CD4-positive, alpha-beta T cell (primary cell): ENCODE measurements around the gene LONP1. TPM values are rescaled to one million over a fixed set of nuclear protein-coding genes. Genes with fewer than 3 reads are reported as not detected.
A peak's percentile ranks its signal among the peaks of the same experiment; 100 is the strongest.

ENCODE experiments used
- ATAC-seq: fragments of 200-7000 bp; cut with Tn5 transposase; one replicate; pipeline ENCODE4 v1.10.0; 2022; ENCODE audit warnings: mild to moderate bottlenecking; ENCODE audit not compliant: poor library complexity
- CTCF ChIA-PET: fragments of 350-600 bp; sonication (Branson Sonifier 250); formaldehyde crosslinking; loops from one replicate; lab custom pipeline; 2021; ENCODE audit warnings: antibody characterized with exemption, inconsistent platforms; lab: Charles Lee
- POLR2A ChIA-PET: fragments of 350-600 bp; sonication (Branson Sonifier 250); formaldehyde crosslinking; loops from one replicate; lab custom pipeline; 2021; ENCODE audit warnings: antibody characterized with exemption, inconsistent platforms; lab: Charles Lee
- DNase-seq, 14 experiments: peaks; one replicate each; pipeline ENCODE4 v3.0.0-alpha.2; 2013 to 2020; ENCODE audit warnings: mixed read lengths in 2 of 14
- H3K27ac ChIP-seq, 2 donors: one replicate each; pipeline versions ENCODE4 v1.5.1 to v1.7.0; 2013; ENCODE audit warnings: low read length in 2 of 2, low read depth in 1 of 2, mild to moderate bottlenecking in 1 of 2
- H3K27me3 ChIP-seq, 2 experiments: 1 replicate in 1 of 2; 2 replicates in 1 of 2; pipeline versions ENCODE4 v1.6.1 to v1.7.0; 2013; ENCODE audit warnings: low read length in 2 of 2, control low read depth in 1 of 2, mild to moderate bottlenecking in 1 of 2, moderate library complexity in 1 of 2; ENCODE audit not compliant: insufficient read depth in 2 of 2, control insufficient read depth in 1 of 2
- H3K36me3 ChIP-seq: one replicate; pipeline ENCODE4 v1.6.1; 2013; ENCODE audit warnings: low read length, control low read depth; ENCODE audit not compliant: insufficient read depth
- H3K4me1 ChIP-seq: one replicate; pipeline ENCODE4 v1.6.1; 2013; ENCODE audit warnings: low read length, control low read depth; ENCODE audit not compliant: insufficient read depth
- H3K4me3 ChIP-seq: one replicate; pipeline ENCODE4 v1.5.1; 2013; ENCODE audit warnings: mild to moderate bottlenecking, low read length, moderate library complexity
- H3K9me3 ChIP-seq, 2 experiments: 1 replicate in 1 of 2; 2 replicates in 1 of 2; pipeline versions ENCODE4 v1.6.1 to v1.7.0; 2013; ENCODE audit warnings: low read length in 2 of 2, mild to moderate bottlenecking in 2 of 2, control low read depth in 1 of 2, moderate library complexity in 1 of 2; ENCODE audit not compliant: control insufficient read depth in 1 of 2, insufficient read depth in 1 of 2
- H3K27ac Mint-ChIP-seq: one replicate; pipeline ENCODE4 v1.8.0; 2020; ENCODE audit warnings: mixed read lengths
- H3K27me3 Mint-ChIP-seq: one replicate; pipeline ENCODE4 v1.8.0; 2021; ENCODE audit warnings: mixed read lengths
- H3K36me3 Mint-ChIP-seq: one replicate; pipeline ENCODE4 v1.8.0; 2021; ENCODE audit warnings: low read depth, mixed read lengths
- H3K4me1 Mint-ChIP-seq: one replicate; pipeline ENCODE4 v1.8.0; 2021; ENCODE audit warnings: low read depth, mixed read lengths
- H3K4me3 Mint-ChIP-seq: one replicate; pipeline ENCODE4 v1.8.0; 2020; ENCODE audit warnings: mild to moderate bottlenecking, mixed read lengths
- H3K9me3 Mint-ChIP-seq: one replicate; pipeline ENCODE4 v1.8.0; 2020; ENCODE audit warnings: mixed read lengths
- CTCF ChIP-seq: fragments of 200-600 bp; IDR thresholded peaks from one replicate; pipeline ENCODE4 v1.8.0; 2022; ENCODE audit warnings: antibody characterized with exemption, mild to moderate bottlenecking
- intact Hi-C, 2 experiments: fragments of 100-400 bp; cut with DNase I in 1 of 2; cut with micrococcal nuclease in 1 of 2; formaldehyde crosslinking; loops; one replicate each; pipeline versions ENCODE4 v1.15.1 to v1.9.0; 2023 to 2025; cut with DNase I, micrococcal nuclease
- total RNA-seq, 174 experiments: library from RNA in 2 of 174; stranded (reverse) in 2 of 174; gene quantifications; one replicate each; pipeline ENCODE4 v1.2.3 and lab custom pipeline; 2021 to 2026

LONP1 gene
- total RNA-seq, 2 experiments from 2014 or later, result 88.7 to 91.0 TPM

GRCh38 chr19:5671600-5671999 lies 48.3 kb downstream of the LONP1 start:
- Histone ChIP-seq H3K36me3 (peaks cover 33% of the 10 kb centered on the region), H3K4me1 (no peaks in the 10 kb centered on the region), H3K9me3 (no peaks in the 10 kb centered on the region), H3K4me3 (no peak overlapping the region), H3K27me3 (no peaks in the 10 kb centered on the region), H3K27ac (no peak overlapping the region)
- H3K4me3 Mint-ChIP-seq, result no peak overlapping the region
- H3K27ac Mint-ChIP-seq, result no peak overlapping the region
- no peaks in the 10 kb centered on the region for H3K4me1 Mint-ChIP-seq
- no peak for TF ChIP-seq CTCF
- no peak for DNase-seq
- H3K36me3 Mint-ChIP-seq, result peaks cover 26% of the 10 kb centered on the region
- H3K9me3 Mint-ChIP-seq, result no peaks in the 10 kb centered on the region
- intact Hi-C loops, result no loop called here
- CTCF ChIA-PET, result no interaction called here
- POLR2A ChIA-PET, result interaction anchor here (1.6 kb wide), 1 partner anchor 18 kb away, joined by 5 read pairs; the partner anchor contains the start of gene RPL36
- no peak for ATAC-seq
- no peaks in the 10 kb centered on the region for H3K27me3 Mint-ChIP-seq

GRCh38 chr19:5669212-5669611 lies 50.7 kb downstream of the LONP1 start:
- Histone ChIP-seq H3K36me3 (peaks cover 56% of the 10 kb centered on the region), H3K27me3 (no peaks in the 10 kb centered on the region), H3K4me1 (no peaks in the 10 kb centered on the region), H3K9me3 (no peaks in the 10 kb centered on the region), H3K4me3 (no peak overlapping the region), H3K27ac (no peak overlapping the region)
- ChIA-PET CTCF (no interaction called here), POLR2A (no interaction called here)
- Mint-ChIP-seq H3K36me3 (peaks cover 50% of the 10 kb centered on the region), H3K9me3 (no peaks in the 10 kb centered on the region), H3K4me1 (no peaks in the 10 kb centered on the region), H3K4me3 (no peak overlapping the region), H3K27me3 (no peaks in the 10 kb centered on the region), H3K27ac (no peak overlapping the region)
- intact Hi-C loops, result no loop called here
- ATAC-seq (no peak), DNase-seq (no peak)
- no peak for TF ChIP-seq CTCF

- Histone ChIP-seq H3K36me3 (peaks cover 70% of the 10 kb centered on the region), H3K4me1 (no peaks in the 10 kb centered on the region), H3K27ac (no peak overlapping the region), H3K4me3 (no peak overlapping the region), H3K9me3 (no peaks in the 10 kb centered on the region), H3K27me3 (no peaks in the 10 kb centered on the region)
- Mint-ChIP-seq H3K4me1 (no peaks in the 10 kb centered on the region), H3K27ac (peak overlapping the region; percentile 58), H3K27me3 (no peaks in the 10 kb centered on the region), H3K4me3 (no peak overlapping the region), H3K36me3 (peaks cover 64% of the 10 kb centered on the region), H3K9me3 (no peaks in the 10 kb centered on the region)
- POLR2A ChIA-PET, result no interaction called here
- TF ChIP-seq CTCF, result no peak
- CTCF ChIA-PET, result interaction anchor here (1.0 kb wide), 1 partner anchor 19 kb away, joined by 3 read pairs; no protein-coding TSS in a partner anchor
- no peak for ATAC-seq
- intact Hi-C loops, result no loop called here
- no peak for DNase-seq
Measured at GRCh38 chr19:5667751-5668271, 52.1 kb downstream of the LONP1 start.
